Thyroid gland (tissue), 4 donors: Measurements from ENCODE around the gene DOK7. TPM values are rescaled to one million over a fixed set of nuclear protein-coding genes. Genes with fewer than 3 reads are reported as not detected.

Experiments used
- DNase-seq, 2 donors: peaks; one replicate each; pipeline ENCODE4 v3.0.0-alpha.2; 2019
- H3K27ac ChIP-seq, 3 donors: fragments of 200-600 bp; sonication (generic); 1 replicate in 2 of 3; 2 replicates in 1 of 3; pipeline ENCODE4 v1.5.1; 2016 to 2019; ENCODE audit warnings: mild to moderate bottlenecking in 1 of 3, moderate library complexity in 1 of 3
- H3K27me3 ChIP-seq: fragments of 200-600 bp; sonication (generic); one replicate; pipeline ENCODE4 v1.5.1; 2019
- H3K36me3 ChIP-seq, 2 donors: fragments of 200-600 bp; sonication (generic); one replicate each; pipeline ENCODE4 v1.5.1; 2016 to 2019
- H3K4me1 ChIP-seq, 2 donors: fragments of 200-600 bp; sonication (generic); one replicate each; pipeline ENCODE4 v1.5.1; 2017 to 2019
- H3K4me3 ChIP-seq, 3 donors: fragments of 200-600 bp; sonication (generic); replicated peaks in 1 of 3; 1 replicate in 2 of 3; 2 replicates in 1 of 3; pipeline ENCODE4 v1.5.1; 2016; ENCODE audit warnings: mild to moderate bottlenecking in 1 of 3
- H3K9me3 ChIP-seq: fragments of 200-600 bp; sonication (generic); one replicate; pipeline ENCODE4 v1.5.1; 2017
- CTCF ChIP-seq, 6 experiments: fragments of 200-600 bp in 3 of 6; fragments of 450-650 bp in 3 of 6; sonication (generic) in 3 of 6; IDR thresholded peaks; one replicate each; pipeline ENCODE4 v1.5.1; 2016 to 2019; ENCODE audit warnings: antibody characterized with exemption in 6 of 6, mild to moderate bottlenecking in 2 of 6, inconsistent platforms in 1 of 6, moderate library complexity in 1 of 6
- POLR2A ChIP-seq, 2 donors: fragments of 450-650 bp; IDR thresholded peaks; one replicate each; pipeline ENCODE4 v1.6.1; 2017; ENCODE audit warnings: antibody characterized with exemption in 2 of 2, mild to moderate bottlenecking in 2 of 2, moderate library complexity in 1 of 2
- WGBS, 2 donors: methylation state at CpG; one replicate each; pipeline ENCODE4 v1.1.5; 2017; 5-methylcytosine and 5-hydroxymethylcytosine counted together
- intact Hi-C: fragments of 100-400 bp; cut with DNase I; formaldehyde crosslinking; loops from one replicate; pipeline ENCODE4 v1.15.1; 2023
- total RNA-seq, 4 donors: library from RNA; depleted of rRNA; stranded (reverse); fragments of >200 nt; gene quantifications; one replicate each; pipeline ENCODE4 v1.2.3, GENCODE V29; 2016

The DOK7 gene
- total RNA-seq, 4 donors from 2014 or later = 0.25 to 2.7 (median 0.52) TPM

- no peaks in the 10 kb centered on the region for H3K4me1 ChIP-seq
- intact Hi-C loops = no loop called here
- no peaks in the 10 kb centered on the region for H3K27me3 ChIP-seq
- TF ChIP-seq CTCF (IDR thresholded peaks at IDR 0.05) (no peak), POLR2A (IDR thresholded peaks at IDR 0.05) (no peak)
- 94 to 95% methylated on average over 12 to 16 of the region's 16 CpGs for WGBS, 2 donors
- H3K9me3 ChIP-seq = no peaks in the 10 kb centered on the region
- DNase-seq = no peak
- no peak overlapping the region for H3K27ac ChIP-seq
- H3K36me3 ChIP-seq = peaks cover 63 to 73% of the 10 kb centered on the region in 2 donors
- no peak overlapping the region for H3K4me3 ChIP-seq
Observed at GRCh38 chr4:3521621-3522325, 58.7 kb downstream of the DOK7 start.

GRCh38 chr4:3522326-3522640 is 59.2 kb downstream of the DOK7 start:
- Histone ChIP-seq H3K4me1 (no peaks in the 10 kb centered on the region), H3K9me3 (no peaks in the 10 kb centered on the region), H3K27me3 (no peaks in the 10 kb centered on the region), H3K36me3 (peaks cover 58 to 67% of the 10 kb centered on the region in 2 donors), H3K27ac (no peak overlapping the region), H3K4me3 (no peak overlapping the region)
- no peak for DNase-seq
- intact Hi-C loops = no loop called here
- WGBS, 2 donors = 77 to 93% methylated on average over 2 to 11 of the region's 15 CpGs
- TF ChIP-seq POLR2A (IDR thresholded peaks at IDR 0.05) (no peak), CTCF (IDR thresholded peaks at IDR 0.05) (no peak)

GRCh38 chr4:3522651-3523050 is 59.5 kb downstream of the DOK7 start:
- WGBS, 2 donors = 96 to 98% methylated on average over 6 to 13 of the region's 19 CpGs
- Histone ChIP-seq H3K4me1 (no peaks in the 10 kb centered on the region), H3K4me3 (no peak overlapping the region), H3K36me3 (peaks cover 54 to 64% of the 10 kb centered on the region in 2 donors), H3K9me3 (no peaks in the 10 kb centered on the region), H3K27ac (no peak overlapping the region), H3K27me3 (no peaks in the 10 kb centered on the region)
- intact Hi-C loops = no loop called here
- no peak for DNase-seq
- TF ChIP-seq POLR2A (IDR thresholded peaks at IDR 0.05) = no peak
- no peak for TF ChIP-seq CTCF (IDR thresholded peaks at IDR 0.05)

GRCh38 chr4:3523146-3523627 is 60.1 kb downstream of the DOK7 start:
- no peaks in the 10 kb centered on the region for H3K4me1 ChIP-seq
- H3K36me3 ChIP-seq = peaks cover 49 to 58% of the 10 kb centered on the region in 2 donors
- no peak for TF ChIP-seq POLR2A (IDR thresholded peaks at IDR 0.05)
- no peak for TF ChIP-seq CTCF (IDR thresholded peaks at IDR 0.05)
- intact Hi-C loops = no loop called here
- H3K9me3 ChIP-seq = no peaks in the 10 kb centered on the region
- no peak overlapping the region for H3K27ac ChIP-seq
- no peak overlapping the region for H3K4me3 ChIP-seq
- DNase-seq = no peak
- H3K27me3 ChIP-seq = no peaks in the 10 kb centered on the region
- 96 to 97% methylated on average over 10 of the region's 10 CpGs for WGBS, 2 donors

GRCh38 chr4:3523628-3524221 is 60.6 kb downstream of the DOK7 start:
- WGBS, 2 donors = 85 to 89% methylated on average over 17 to 23 of the region's 24 CpGs
- Histone ChIP-seq H3K27ac (no peak overlapping the region), H3K4me1 (no peaks in the 10 kb centered on the region), H3K36me3 (peaks cover 45 to 54% of the 10 kb centered on the region in 2 donors), H3K9me3 (no peaks in the 10 kb centered on the region), H3K27me3 (no peaks in the 10 kb centered on the region), H3K4me3 (no peak overlapping the region)
- TF ChIP-seq CTCF (IDR thresholded peaks at IDR 0.05) = no peak
- TF ChIP-seq POLR2A (IDR thresholded peaks at IDR 0.05) = no peak
- intact Hi-C loops = no loop called here
- no peak for DNase-seq
